ENCODE measurements around the gene DBX1. TPM values are rescaled to one million over a fixed set of nuclear protein-coding genes. Genes with fewer than 3 reads are reported as not detected.

Gene DBX1
- total and polyA plus RNA-seq, 10 of the 15 experiments (the other 5 are each of a cell fraction or from before 2014, with no cell fraction given), result not detected

- H2AFZ ChIP-seq (ENCODE audit: control insufficient read depth, low read depth, low read length), result no peak overlapping the region
- H3K79me2 ChIP-seq (ENCODE audit: control insufficient read depth, insufficient read depth, low read length), result no peaks in the 10 kb centered on the region
- H3K9me3 ChIP-seq (replicated peaks; ENCODE audit: control insufficient read depth, insufficient read depth, low read length), result no peaks in the 10 kb centered on the region
- no TSS peak for BruUV-seq (replicated peaks)
- FAIRE-seq (no peak), ATAC-seq (no peak), DNase-seq (ENCODE audit: low read depth, low spot score) (no peak)
- H3K27me3 ChIP-seq (replicated peaks in 1 of 2; ENCODE audit: control insufficient read depth in 2 of 2, insufficient read depth in 2 of 2, low read length in 1 of 2), result no peaks in the 10 kb centered on the region
- H3K36me3 ChIP-seq (ENCODE audit: control insufficient read depth in 2 of 2, insufficient read depth in 2 of 2, low read length in 1 of 2), result no peaks in the 10 kb centered on the region
- no peaks in the 10 kb centered on the region; the same call in 1 of the 2 replicates for H3K4me1 ChIP-seq (ENCODE audit: control insufficient read depth, insufficient read depth, low read length)
- H4K20me1 ChIP-seq (ENCODE audit: control insufficient read depth, insufficient read depth), result no peaks in the 10 kb centered on the region
- POLR2A ChIA-PET, result no interaction called here
- WGBS (ENCODE audit: insufficient coverage, insufficient replicate concordance, low lambda C conversion rate, missing lambda C conversion rate), result 54% methylated on average over 5 of the region's 5 CpGs
- CTCF ChIA-PET, result interaction anchor here (0.6 to 3.2 kb wide), 3 partner anchors 8 to 180 kb away, joined by 3 to 16 read pairs (median 5); no protein-coding TSS in a partner anchor
- in situ Hi-C loops (cut with MboI) (no loop called here), intact Hi-C loops (cut with micrococcal nuclease; ENCODE audit: unreplicated experiment) (no loop called here)
- no peak overlapping the region for H3K9ac ChIP-seq (ENCODE audit: control insufficient read depth, insufficient read depth, low read length)
- H3K27ac ChIP-seq (ENCODE audit: control insufficient read depth, insufficient read depth), result no peak overlapping the region
- TF ChIP-seq IKZF1 (conservative IDR thresholded peaks at IDR 0.05) (no peak), ZBED1 (IDR thresholded peaks at IDR 0.05; ENCODE audit: borderline replicate concordance) (no peak), STAT3 (IDR thresholded peaks at IDR 0.05; ENCODE audit: low read depth, low read length) (no peak), MYC (IDR thresholded peaks at IDR 0.05; ENCODE audit: insufficient read depth, insufficient read length, insufficient replicate concordance, low read length, severe bottlenecking) (no peak), ZNF24 (IDR thresholded peaks at IDR 0.05) (no peak), MEF2B (IDR thresholded peaks at IDR 0.05; ENCODE audit: partially characterized antibody, poor library complexity, severe bottlenecking) (no peak), E4F1 (IDR thresholded peaks at IDR 0.05; ENCODE audit: borderline replicate concordance, partially characterized antibody) (no peak), HDAC6 (IDR thresholded peaks at IDR 0.05; ENCODE audit: unreplicated experiment) (no peak), SRF (IDR thresholded peaks at IDR 0.05; ENCODE audit: low read depth in 2 of 2, low read length in 2 of 2) (no peak), DPF2 (IDR thresholded peaks at IDR 0.05) (no peak), MXI1 (IDR thresholded peaks at IDR 0.05; ENCODE audit: low read depth, low read length) (no peak), SMAD1 (IDR thresholded peaks at IDR 0.05; ENCODE audit: low read depth, partially characterized antibody) (no peak), SREBF1 (IDR thresholded peaks at IDR 0.05; ENCODE audit: low read length) (no peak), SMC3 (IDR thresholded peaks at IDR 0.05; ENCODE audit: borderline replicate concordance, low read length) (no peak), RAD21 (IDR thresholded peaks at IDR 0.05; ENCODE audit: insufficient read depth, low read depth, low read length) (no peak), WRNIP1 (IDR thresholded peaks at IDR 0.05; ENCODE audit: borderline replicate concordance, low read depth, low read length) (no peak)
- RAD21 ChIA-PET (ENCODE audit: unreplicated experiment), result no interaction called here
- no peak overlapping the region for H3K4me2 ChIP-seq (ENCODE audit: control insufficient read depth, insufficient read depth)
- no peak overlapping the region for H3K4me3 ChIP-seq
- SMC1A ChIA-PET (ENCODE audit: uncharacterized antibody, unreplicated experiment), result interaction anchor here (1.2 kb wide), 1 partner anchor 211 kb away, joined by 3 read pairs; no protein-coding TSS in a partner anchor
Measured at GRCh38 chr11:20117291-20117690, 43.0 kb downstream of the DBX1 start.
